Thoracic aorta (tissue), 2 donors: ENCODE results near the gene STON2. TPM values are rescaled to one million over a fixed set of nuclear protein-coding genes. Genes with fewer than 3 reads are reported as not detected.

Experiments used
- ATAC-seq: fragments of 150-250 bp; one replicate; pipeline ENCODE4 v1.8.0; 2017; ENCODE audit warnings: low read depth; ENCODE audit not compliant: insufficient number of reproducible peaks, low FRiP score
- DNase-seq: peaks from one replicate; pipeline ENCODE4 v3.0.0-alpha.2; 2020; ENCODE audit warnings: low spot score
- H3K27ac ChIP-seq, 2 donors: fragments of 200-600 bp; sonication (generic); 1 replicate in 1 of 2; 2 replicates in 1 of 2; pipeline ENCODE4 v1.5.1; 2016; ENCODE audit warnings: mild to moderate bottlenecking in 2 of 2, moderate library complexity in 2 of 2
- H3K27me3 ChIP-seq: fragments of 200-600 bp; sonication (generic); replicated peaks from 2 replicates; pipeline ENCODE4 v1.6.0; 2016; ENCODE audit warnings: mild to moderate bottlenecking; ENCODE audit not compliant: insufficient read depth
- H3K36me3 ChIP-seq: fragments of 200-600 bp; sonication (generic); one replicate; pipeline ENCODE4 v1.5.1; 2016
- H3K4me1 ChIP-seq, 2 donors: fragments of 200-600 bp; sonication (generic); 1 replicate in 1 of 2; 2 replicates in 1 of 2; pipeline versions ENCODE4 v1.5.1 to v1.6.0; 2016; ENCODE audit warnings: low read depth in 2 of 2, mild to moderate bottlenecking in 1 of 2; ENCODE audit not compliant: control insufficient read depth in 1 of 2
- H3K4me3 ChIP-seq: fragments of 200-600 bp; sonication (generic); 2 replicates; pipeline ENCODE4 v1.5.1; 2016; ENCODE audit warnings: mild to moderate bottlenecking
- H3K9me3 ChIP-seq: fragments of 200-600 bp; sonication (generic); 2 replicates; pipeline ENCODE4 v1.5.1; 2016
- CTCF ChIP-seq: fragments of 200-600 bp; sonication (generic); IDR thresholded peaks from one replicate; pipeline ENCODE4 v1.5.1; 2019; ENCODE audit warnings: antibody characterized with exemption
- total RNA-seq, 2 donors: library from RNA; depleted of rRNA; stranded (reverse); fragments of >200 nt; gene quantifications; one replicate each; pipeline versions ENCODE4 v1.1.0 to v1.2.3, GENCODE V29; 2016

STON2 gene
- total RNA-seq, 2 donors from 2014 or later: 8.1 to 10.4 TPM

DNA sequence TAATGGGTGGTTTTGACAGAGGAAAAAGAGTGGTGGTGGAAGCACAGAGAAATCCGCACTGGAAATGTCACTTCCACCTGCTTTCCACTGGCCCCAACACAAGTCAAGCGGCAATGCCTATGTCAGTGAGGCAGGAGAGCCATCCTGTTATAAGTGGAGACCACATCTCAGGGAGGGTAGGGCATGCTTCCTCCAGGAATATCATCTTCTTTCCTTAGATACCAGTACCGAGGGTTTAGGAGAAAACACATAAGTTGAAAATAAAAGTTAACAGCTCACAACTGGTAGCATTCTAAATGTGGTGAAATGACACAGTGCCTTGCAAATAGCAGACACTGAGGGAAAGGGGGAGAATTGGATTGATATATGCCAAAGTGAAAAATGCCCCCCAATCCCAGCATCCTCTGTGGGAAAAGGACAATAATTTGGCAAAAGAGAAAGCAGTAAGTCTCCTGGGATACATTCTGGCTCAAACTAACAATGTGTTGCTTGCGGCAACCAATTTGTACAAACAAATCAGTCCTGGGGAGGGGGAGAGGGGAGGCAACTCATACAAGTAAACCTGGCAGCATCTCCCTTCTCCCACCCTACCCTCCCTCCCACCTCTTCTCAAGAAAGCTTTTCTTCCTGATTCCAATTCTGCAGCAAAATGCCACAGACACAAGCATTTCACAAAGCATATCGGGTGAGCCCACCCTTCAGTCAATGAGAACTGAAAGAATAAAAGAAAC, 57.1 kb downstream of the STON2 start:
- Histone ChIP-seq H3K9me3 (no peaks in the 10 kb centered on the region), H3K4me1 (no peaks in the 10 kb centered on the region), H3K27me3 (no peaks in the 10 kb centered on the region), H3K27ac (no peak overlapping the region), H3K4me3 (no peak overlapping the region), H3K36me3 (no peaks in the 10 kb centered on the region)
- TF ChIP-seq CTCF: no peak
- DNase-seq: no peak
- ATAC-seq: no peak

DNA sequence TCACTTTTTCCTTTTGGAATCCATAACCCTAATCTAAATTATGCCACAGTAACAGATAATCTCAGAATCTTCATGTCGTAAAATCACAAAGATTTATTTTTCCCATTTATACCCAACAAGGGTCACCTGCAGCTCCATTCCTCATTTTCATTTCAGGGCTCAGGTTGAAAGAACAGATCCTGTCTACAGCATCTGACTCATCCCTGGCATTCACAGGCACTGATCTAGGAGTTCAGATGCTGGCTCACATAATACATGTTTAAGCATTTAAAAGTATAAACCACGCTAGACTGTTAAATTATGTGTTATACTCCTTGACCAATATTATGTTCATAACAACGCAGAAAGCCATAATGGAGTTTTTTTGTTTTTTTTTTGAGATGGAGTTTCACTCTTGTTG, 58.3 kb downstream of the STON2 start:
- no peak for TF ChIP-seq CTCF
- Histone ChIP-seq H3K9me3 (no peaks in the 10 kb centered on the region), H3K27me3 (no peaks in the 10 kb centered on the region), H3K36me3 (no peaks in the 10 kb centered on the region), H3K4me1 (no peaks in the 10 kb centered on the region), H3K4me3 (no peak overlapping the region), H3K27ac (no peak overlapping the region)
- no peak for ATAC-seq
- DNase-seq: no peak

- no peaks in the 10 kb centered on the region for H3K4me1 ChIP-seq
- H3K27ac ChIP-seq: no peak overlapping the region
- H3K27me3 ChIP-seq: no peaks in the 10 kb centered on the region
- H3K36me3 ChIP-seq: no peaks in the 10 kb centered on the region
- H3K4me3 ChIP-seq: no peak overlapping the region
- TF ChIP-seq CTCF: no peak
- H3K9me3 ChIP-seq: no peaks in the 10 kb centered on the region
- no peak for ATAC-seq
- no peak for DNase-seq
These were observed 58.8 kb downstream of the STON2 start for GRCh38 chr14:81341370-81341769.

DNA sequence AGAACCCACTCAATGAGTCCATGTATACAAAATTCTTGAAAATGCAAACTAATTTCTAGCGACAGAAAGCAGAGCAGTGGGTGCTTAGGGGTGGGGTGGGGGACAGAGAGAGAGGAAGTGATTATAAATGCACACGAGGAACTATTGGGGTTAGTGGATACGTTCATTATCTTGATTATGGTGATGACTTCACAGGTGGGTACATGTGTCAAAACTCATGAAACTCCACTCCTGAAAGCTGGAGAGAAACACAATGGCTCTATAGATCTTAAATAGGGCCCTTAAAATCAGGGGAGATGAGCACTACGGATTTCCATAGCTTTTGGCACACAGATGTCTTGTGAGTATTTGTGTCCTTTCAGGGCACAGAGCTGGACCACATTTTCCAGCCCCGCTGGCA, 59.9 kb downstream of the STON2 start:
- TF ChIP-seq CTCF: no peak
- Histone ChIP-seq H3K4me3 (no peak overlapping the region), H3K9me3 (no peaks in the 10 kb centered on the region), H3K27me3 (no peaks in the 10 kb centered on the region), H3K27ac (no peak overlapping the region), H3K36me3 (no peaks in the 10 kb centered on the region), H3K4me1 (no peaks in the 10 kb centered on the region)
- no peak for DNase-seq
- no peak for ATAC-seq

DNA sequence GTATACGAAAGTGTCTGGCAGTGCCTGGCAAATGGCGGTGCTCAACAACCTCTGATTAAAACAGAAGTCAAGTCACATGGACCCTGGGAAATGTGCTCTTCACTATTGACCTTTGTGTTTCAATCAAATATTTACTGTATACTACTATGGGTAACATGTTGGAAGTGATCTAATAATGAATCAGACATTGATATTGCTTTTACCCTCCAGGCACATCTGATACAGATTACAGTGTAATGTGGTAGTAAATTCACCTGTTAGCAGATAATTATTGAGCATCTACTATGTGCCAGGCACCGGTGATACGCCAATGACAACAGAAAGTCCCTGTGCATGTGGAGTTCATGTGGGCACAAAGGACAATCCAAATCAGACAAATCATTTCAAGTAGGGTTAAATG, 63.1 kb downstream of the STON2 start:
- Histone ChIP-seq H3K4me1 (no peaks in the 10 kb centered on the region), H3K9me3 (no peaks in the 10 kb centered on the region), H3K27ac (no peak overlapping the region), H3K27me3 (no peaks in the 10 kb centered on the region), H3K4me3 (no peak overlapping the region), H3K36me3 (no peaks in the 10 kb centered on the region)
- DNase-seq: no peak
- no peak for ATAC-seq
- TF ChIP-seq CTCF: no peak
